GM19351 (cell line): ENCODE results near the gene PPP1R3G.
"Not testable (repeated sequence)": the region's sequence is repeated elsewhere in the genome, so short reads cannot be mapped to it uniquely, and the experiment has no call there.

ENCODE experiments used
- ATAC-seq: cut with Tn5 transposase; IDR thresholded peaks from one replicate; pipeline ENCODE4 v1.9.1; 2021; ENCODE audit warnings: mild to moderate bottlenecking, moderate library complexity; ENCODE audit not compliant: unreplicated experiment

PPP1R3G gene

DNA sequence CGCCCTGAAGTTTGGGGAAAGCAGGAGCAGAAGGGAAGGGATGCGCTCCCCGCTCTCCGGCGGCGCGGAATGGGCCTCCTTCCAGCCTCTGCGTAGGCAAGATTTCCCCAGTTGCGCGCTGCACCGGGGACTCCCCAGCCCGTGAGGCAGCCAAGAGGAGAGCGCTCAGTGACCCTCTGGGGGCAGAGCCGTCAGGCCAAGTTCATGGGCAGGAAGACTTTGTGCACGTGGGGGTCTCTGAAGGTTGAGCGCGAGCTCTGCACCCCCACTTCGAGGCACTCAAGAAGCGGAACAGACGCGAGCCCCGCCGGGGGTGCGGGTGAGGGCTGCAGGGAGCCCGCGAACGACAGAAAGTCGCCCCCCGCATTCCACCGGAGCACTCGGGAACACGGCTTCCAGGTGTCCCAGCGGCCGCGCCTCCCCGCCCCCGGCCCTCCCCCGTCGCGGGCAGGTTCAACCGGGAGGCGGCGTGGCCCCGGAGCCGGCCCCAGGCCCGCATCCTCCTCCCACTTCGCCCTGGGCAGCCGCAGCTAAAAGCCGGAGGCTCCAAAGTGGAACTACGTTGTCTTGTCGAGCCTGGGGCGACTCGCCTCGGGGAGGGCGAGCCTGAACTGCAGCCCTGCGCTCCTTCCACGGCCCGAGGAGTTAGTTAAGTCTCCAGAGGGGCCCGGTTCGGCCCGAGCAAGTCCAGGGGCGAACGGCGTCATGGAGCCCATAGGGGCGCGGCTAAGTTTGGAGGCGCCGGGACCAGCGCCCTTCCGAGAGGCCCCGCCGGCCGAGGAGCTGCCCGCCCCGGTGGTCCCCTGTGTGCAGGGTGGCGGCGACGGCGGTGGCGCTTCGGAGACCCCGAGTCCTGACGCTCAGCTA, at the start of gene PPP1R3G:
TSS of gene PPP1R3G (plus strand) at position 561 of the 867 bp plus-strand sequence. CDS start at position 706, 145 bp downstream.
- peak; percentile 57 for ATAC-seq

DNA sequence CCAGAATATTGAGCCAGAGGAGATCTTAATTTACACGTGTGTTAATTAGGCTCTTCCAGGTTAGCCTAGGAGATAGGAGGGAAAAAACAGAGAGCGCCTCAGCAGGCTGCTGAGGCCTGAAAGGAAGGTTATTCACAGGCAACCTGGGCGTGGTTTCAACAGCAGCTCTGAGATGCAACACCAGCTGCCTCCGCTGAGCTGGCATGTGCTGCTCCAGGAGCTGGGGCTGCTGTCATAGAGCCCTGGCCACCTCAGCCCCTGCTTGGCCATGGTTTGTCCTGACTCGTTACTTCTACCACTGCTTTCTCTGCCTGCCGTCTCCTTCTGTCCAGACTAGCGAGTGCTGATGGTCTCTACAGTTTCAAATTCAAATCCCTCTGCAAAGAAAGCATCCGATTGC, 48.9 kb upstream of the PPP1R3G start:
- no peak for ATAC-seq

DNA sequence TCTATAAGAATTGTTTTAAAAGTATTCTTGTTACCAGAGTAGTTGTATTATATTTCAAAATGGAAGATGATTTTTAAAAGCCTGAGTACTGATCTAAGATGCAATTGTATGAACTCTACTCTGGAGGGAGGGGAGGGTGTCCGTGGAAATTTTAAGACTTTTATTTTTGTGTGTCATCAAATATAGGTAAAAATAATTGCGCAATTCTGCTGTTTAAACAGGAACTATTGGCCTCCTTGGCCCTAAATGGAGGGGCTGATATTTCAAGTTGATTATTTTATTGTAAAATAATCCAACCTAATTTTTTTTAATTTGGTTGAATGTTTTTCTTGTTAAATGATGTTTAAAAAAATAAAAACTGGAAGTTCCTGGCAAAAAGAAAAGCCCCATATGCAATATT, 43.2 kb upstream of the PPP1R3G start:
- ATAC-seq, result no peak

DNA sequence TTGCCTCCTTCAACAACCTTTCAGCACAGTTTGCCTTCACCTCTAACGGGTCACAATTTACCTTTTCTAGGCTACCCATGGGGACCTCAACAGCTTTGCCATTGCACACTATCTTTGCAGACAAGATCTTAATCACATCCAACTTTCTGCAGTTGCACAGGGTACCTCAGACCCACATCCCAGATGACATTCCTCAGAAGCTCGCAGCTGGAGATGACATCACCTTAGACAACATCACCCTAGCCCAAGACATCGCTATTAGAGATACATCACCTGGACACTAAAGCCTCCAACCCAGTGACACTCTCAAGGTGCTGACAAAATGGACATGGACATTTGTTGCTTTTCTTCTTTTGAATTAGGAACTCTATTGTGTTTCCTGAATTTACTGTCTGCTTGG, 42.7 kb upstream of the PPP1R3G start:
- no peak for ATAC-seq

DNA sequence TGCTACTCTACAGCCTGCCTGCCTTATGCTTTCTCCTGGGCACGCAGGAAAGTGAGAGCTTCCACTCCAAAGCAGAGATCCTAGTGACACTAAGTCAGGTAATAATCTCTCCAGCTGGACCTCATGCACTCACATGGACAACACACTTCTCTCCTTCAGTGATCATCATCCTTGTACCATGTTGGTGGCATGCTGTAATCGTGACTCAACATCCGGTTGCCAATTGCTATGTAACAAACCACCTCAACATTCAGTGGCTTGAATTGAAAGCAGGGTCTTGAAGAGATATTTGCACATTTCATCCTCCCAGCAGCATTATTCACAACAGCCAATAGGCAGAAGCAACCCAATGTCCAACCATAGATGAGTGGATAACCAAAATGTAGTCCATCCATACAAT, 40.3 kb upstream of the PPP1R3G start:
- ATAC-seq, result no peak

DNA sequence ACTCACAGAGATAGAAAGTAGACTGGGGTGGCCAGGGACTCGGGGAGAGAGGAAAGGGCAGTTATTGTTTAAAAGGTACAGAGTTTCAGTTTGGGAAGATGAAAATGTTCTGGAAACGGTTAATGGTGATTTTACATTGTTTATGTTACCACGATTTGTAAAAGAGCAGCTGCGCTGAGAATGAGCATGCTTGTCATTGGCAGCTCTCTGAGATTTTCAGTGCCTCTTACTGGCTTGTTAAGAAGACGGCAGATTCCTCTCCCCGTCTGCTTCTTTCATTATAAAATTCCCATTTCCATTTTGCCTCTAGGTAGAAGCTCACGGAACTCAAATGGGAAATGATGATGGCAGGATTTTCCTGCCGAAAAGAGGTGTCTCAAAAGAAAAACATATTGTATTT, 39.7 kb upstream of the PPP1R3G start:
- ATAC-seq, result no peak

DNA sequence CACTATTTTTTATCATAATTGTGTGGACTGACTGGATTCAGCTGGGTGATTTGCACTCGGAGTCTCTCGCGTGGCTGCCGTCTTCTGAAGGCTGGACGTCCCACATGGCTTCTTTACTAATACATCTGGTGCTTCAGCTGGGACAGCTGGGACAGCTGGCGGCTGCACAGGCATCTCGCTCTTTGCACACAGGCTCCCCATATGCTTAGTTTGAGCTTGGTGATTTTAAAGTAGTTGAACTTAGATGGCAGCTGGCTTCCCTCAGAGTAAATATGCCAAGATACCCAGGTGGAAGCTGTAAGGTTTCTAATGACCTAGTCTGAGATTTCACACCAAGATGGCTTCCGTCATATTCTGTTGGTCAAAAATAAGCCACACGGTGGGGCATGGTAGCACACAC, 38.7 kb upstream of the PPP1R3G start:
- ATAC-seq, result no peak

DNA sequence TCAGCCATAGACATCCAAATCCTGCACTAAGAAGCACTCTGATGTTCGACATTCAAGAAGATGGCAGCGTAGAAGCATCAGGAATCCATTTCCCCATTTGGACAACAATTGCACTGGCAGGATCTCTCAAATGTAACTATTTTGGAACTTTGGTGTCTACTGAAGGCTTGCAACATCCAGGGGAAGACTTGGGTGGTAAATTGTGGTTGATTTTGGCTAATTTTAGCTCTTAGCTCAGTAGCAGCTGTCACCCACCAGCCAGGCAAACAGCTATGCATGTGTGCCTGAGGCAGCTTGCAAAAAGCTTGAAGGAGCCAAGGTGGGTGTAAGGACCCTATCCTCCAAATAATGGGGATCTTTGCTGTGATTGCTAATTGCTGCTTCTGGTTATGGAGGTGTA, 35.1 kb upstream of the PPP1R3G start:
- ATAC-seq, result no peak

DNA sequence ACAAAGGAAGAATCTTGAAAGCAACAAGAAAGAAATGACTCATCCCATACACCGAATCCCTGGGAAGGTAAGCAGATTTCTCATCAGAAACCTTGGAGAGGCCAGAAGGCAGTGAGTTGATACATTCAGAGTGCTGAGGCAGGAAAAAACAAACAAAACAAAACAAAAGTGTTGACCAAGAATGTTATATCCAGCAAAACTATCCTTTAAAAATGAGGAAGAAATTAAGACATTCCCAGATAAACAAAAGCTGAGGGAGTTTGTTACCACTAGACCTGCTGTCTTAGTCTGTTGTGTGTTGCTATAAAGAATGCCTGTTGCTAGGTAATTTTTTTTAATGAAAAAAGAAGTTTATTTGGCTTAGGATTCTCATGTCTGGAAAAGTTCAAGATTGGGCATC, 33.7 kb upstream of the PPP1R3G start:
- ATAC-seq, result no peak

DNA sequence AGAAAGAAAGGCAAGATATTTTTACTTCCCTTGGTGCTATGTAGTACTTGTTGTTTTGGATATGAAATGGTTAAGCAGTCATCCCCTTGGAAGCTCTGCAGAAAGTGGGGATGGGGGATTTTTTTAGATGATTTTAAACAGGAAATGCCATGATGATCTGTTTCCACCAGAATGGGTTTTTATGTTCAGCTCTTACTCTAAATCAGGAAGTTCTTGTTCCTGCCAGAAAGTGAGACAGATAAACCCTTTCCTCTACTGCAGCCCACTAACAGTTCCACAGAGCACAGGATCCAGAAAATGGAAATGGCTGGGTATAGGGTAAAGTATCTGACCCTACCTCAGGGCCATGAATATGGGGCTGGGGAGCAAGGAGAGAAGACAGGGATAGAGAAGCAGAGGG, 32.1 kb upstream of the PPP1R3G start:
- ATAC-seq, result no peak

DNA sequence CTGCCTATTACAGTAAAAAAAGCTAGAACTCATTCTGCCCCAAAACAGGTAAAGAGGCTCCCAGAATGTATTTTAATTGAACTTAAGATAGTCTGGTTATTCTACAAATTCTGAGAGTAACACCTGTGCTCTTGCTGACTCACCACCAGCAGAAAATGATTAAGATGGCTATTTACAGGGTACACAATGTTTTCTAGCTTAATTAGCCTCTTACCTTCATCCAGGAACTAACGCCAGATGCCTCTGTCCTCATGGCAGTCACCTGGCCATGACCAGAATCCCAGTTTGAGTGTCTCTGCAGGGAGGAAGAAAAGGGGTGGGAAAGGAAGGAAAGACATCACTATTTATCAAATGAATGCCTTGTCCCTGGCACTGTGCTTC, 31.3 kb upstream of the PPP1R3G start:
- ATAC-seq, result no peak

DNA sequence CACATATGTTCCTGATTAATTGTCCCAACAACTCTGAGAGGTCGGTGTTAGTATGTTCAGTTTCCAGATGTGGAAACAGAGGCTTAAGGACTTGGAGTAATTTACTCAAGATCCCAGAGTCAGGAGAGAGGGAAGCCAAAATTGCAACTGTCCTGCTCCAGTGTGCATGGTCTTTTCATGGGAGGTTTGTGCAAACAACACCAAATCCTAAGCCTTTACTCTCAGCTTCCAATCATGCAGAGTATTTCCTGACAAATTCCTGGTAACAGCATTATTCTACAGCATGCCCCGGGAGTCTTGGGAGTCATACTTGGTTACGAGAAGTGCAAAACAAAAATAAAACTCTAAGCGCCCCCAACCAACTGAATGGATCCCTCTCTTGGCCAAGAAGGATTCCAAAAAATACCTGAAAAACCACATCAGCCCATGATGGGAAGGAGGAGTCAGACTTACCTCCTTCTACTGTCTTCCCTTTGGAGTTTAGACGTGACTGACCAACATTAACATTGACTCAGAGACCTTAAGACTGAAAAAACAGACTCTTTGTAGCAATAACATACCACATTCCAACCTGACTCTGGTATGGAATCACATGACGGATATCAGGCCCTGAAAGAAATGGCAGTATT, 30.8 kb upstream of the PPP1R3G start:
- no peak for ATAC-seq

DNA sequence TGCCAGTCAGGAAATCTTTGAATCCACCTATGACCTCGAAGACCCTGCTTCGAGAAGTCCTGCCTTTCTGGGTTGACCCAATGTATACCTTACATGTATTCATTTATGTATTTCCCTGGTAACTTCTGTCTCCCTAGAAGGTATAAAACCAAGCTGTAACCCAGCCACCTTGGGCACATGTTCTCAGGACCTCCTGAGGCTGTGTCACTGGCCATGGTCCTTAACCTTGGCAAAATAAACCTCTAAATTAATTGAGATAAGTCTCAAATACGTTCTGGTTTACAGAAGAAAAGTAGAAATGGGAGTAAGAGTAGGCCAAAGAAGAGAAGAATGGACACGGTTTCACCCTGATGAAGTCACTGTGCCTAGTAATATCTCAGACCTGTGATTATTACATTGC, 30.0 kb upstream of the PPP1R3G start:
- no peak for ATAC-seq

DNA sequence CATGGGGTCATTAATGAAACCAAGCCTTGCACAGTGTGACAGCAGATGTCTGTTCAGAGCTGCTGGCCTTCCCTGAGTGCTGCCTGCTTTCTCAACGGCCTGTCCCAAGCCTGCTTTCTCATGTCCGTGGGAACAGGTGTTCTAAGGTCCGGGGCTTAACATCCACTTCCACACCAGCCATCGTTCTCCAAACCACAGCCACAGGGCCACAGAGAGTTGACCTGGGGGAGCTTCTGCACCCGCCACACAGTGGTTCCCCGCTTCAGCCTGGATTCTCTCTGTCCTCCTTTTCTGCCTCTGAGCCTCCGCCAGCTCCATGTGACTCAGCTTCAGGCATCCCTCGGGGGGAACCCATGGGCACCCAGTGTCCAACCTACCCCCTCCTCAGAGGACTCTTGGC, 26.9 kb upstream of the PPP1R3G start:
- no peak for ATAC-seq

DNA sequence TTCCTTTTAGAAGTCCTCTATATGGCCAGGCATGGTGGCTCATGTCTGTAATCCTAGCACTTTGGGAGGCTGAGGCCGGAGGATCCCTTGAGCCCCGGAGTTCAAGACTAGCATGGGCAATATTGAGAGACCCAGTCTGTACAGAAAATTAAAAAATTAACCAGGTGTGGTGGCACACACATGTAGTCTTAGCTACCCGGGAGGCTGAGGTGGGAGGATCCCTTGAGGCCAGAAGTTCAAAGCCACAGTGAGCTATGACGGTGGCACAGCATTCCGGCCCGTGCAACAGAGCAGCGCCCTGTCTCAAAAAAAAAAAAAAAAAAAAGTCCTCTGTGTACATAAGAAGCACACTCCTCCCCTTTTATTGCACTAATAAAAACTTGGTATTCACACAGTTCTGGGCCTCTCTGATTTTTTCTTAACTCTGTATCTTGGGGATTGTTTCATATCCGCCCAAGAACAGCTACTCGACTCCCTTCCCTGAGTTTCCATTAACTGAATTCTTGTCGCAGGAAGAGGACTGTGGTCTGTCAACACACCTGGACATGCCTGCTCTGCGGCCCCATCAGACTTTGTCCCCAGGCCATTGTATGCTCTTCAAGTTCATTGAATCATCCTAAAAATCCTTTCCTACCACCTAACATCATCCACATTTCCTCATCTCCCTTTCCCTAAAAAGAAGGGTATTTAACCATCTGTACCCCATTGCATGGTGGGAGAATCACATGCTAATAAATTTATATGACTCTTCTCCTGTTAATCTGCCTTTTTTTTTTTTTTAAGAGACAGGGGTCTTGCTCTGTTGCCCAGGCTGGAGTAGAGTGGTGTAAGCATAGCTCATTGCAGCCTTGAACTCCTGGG, 25.9 kb upstream of the PPP1R3G start:
- no peak for ATAC-seq

DNA sequence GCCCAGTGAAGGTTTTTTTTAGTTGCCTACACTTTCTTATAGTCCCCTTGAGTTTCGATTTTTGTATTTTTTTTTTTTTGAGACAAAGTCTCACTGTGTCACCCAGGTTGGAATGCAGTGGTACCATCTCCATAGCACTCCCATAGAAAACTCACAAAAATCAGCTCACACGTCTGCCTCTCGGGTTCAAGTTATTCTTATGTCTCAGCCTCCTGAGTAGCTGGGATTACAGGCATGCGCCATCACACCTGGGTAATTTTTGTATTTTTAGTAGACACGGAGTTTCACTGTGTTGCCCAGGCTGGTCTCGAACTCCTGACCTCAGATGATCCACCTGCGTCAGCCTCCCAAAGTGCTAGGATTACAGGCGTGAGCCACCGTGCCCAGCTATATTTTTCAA, 24.7 kb upstream of the PPP1R3G start:
- not testable (repeated sequence) for ATAC-seq

DNA sequence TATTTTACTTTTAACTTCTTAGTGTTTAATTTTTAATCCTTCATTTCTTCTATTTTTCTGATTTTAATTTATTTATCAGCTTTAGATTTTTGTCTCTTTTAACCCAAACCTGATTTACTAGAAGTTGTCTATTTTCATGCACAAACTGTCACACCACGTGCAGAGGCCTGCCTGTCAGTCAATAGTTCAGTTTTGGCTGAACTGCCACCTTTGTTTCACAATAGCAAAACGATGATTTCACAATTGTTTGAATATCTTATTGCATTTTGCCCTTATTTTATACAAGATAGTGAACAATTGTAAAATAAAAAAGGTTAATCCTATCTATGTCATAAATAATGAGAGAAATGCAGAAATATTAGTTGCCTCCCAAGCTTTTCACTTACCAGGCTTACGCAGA, 24.0 kb upstream of the PPP1R3G start:
- ATAC-seq, result no peak

DNA sequence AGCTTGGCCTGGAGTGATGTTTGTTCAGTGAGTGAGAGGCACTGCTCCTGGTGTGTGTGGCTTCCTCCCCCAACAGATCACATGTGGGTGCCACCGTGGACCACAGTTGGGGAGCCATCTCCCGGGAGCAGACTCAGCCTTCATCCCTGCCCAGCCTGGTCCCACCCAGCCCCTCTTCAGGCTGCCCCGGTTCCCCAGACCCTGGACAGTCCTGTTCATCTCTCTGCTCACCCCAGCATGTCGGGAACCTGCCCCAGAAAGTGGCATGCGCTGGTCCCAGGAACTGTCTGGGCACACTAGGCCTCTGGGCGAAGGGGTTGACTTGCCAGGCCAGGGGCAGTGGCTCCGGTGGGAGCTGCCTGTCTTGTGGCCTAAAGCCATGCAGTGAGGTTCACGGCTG, 21.5 kb upstream of the PPP1R3G start:
- ATAC-seq, result no peak

DNA sequence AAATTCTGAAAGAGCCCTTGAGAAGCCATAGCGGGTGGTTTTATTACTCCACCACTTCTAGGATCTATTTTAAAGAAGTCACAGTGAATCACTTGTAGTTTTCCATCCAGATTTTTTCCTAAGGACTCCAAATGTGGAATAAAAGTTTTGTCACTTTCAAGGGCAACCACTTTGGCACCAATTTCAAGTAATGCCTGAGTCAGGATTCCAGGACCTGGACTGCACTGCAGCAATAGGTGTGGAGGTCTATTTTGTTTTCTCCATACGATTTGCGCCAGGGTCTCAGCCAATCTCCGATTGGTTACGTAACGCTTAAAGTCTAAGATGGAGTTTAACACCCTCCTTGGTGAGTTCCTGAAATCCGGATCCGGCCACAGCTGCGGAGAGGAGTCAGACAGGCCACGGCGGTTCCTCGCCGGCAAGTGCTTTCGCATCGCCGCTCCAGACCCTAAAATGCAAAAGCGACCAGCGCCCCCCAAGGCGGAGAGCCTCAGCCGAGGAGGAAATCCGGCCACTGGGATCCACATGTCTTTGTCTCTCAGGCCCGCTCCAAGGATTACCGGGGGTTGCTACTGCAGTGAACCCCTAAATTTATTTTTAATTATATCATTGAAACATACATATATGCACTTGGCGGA, 18.6 kb upstream of the PPP1R3G start:
- ATAC-seq, result no peak

DNA sequence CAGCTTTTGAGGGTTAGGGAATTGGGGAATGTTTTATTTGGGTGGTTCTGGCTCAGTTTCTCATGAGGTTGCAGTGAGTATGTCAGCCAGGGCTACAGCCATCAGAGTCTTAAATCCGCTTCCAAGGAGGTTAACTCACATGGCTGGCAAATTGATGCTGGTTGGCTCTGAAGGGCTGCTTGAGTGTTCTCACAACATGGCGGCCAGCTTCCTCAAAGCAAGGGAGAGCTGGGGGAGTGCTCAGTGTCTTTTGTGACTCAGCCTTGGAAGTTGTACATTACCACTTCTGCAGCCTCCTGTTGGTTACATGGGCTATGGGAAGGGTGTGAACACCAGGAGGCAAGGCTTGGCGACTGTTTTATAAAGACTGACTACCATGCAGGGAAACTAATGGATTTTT, 17.8 kb upstream of the PPP1R3G start:
- ATAC-seq, result no peak

DNA sequence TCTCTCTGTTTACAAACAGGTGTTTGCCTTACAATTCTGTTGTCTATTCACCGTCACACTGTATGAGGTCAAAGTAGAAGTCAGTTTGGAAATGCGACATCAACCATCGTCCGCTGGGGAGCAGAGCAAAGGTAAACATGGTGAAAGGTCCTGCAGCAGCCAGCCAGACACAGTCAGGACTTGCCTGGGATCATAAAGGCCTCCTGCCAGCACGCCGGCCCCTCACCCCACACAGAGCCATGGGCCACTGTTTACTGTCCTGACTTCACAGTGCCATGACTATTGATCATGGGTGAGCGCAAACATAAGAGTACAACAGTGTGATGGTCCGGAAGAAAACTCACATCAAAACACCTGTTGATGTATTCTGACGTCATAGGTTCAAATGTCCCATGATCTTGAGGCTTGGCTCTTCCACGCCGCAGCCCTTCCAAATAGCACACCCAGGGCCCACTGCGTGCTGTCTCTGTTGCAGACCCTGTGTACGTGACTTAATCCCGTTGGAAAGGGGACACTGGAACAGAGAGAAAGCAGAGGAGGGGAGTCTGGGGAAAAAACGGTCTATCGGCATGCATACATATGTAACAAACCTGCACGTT, 16.9 kb upstream of the PPP1R3G start:
- ATAC-seq, result no peak
